Right forelimb (tissue), 1 donor: ENCODE measurements around the gene CARMIL1.

ENCODE experiments used
- DNase-seq: peaks from one replicate; pipeline ENCODE4 v3.0.0-alpha.2; 2018

CARMIL1 gene

DNA sequence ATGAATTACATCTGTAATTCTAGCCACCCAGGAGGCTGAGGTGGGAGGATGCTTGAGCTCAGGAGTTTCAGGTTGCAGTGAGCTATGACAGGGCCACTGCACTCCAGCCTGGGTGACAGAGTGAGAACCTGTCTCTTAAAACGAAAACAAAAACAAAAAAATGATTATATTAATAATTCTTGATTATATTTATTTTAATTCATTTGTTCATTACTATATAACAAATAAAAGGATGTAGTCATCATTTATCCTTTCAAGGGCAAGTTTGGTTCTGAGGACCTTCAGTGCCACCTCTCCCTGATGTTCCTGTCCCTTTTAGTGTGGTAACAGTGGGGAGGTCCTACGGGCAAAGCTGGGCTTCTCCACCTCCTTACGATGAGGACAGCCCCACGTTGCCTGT is 205.7 kb downstream of the CARMIL1 start:
- DNase-seq: no peak

DNA sequence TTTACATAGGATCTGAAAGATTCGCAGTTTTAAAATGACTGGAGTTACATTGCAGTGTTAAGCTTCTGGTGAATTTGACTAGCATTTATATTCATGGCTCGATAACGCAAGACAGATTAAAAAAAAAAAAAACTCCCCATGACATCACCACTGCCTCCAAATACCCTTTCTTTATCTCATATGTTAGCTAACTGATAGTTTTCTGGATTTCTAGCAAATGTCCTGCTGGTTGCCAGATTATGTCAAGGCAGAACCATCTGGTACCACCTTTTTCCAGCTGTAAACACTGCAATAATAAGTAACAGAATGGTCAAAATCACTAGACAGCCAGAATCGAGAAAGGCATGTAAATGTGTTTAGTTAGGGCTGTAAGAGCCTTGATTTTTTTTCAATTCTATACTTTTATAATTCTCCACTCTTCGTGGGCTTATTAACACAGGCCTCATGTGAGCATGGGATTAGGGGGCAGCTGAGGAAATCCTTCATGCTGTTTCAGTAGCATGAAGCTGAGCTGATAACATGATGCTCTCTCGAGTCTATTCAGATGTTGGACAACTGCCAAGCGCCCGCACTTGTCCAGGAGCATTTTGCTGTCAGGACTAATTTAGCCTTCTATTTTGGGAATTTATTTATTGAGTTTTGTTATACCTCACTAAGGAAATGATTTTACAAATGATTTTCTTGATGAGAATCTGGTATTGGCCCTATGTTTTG is 206.8 kb downstream of the CARMIL1 start:
- DNase-seq: no peak

DNA sequence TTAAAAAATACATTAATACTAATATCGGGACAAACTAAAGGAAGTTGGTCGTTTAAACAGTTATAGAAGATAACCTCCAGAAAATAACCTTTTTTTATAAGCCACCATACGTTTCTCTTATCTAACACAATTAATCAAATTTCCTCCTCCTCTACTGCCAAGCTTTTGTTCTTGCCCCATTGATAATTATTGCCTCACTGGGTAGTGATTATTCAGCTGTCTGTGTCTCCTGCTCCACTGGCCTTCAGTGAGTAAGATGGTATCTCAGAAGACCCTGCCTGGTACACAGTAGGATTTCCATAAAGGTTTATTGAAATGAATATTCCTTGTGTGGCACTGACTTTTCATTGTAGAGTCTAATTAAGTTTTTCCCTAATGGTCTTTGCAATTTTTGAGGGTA is 207.4 kb downstream of the CARMIL1 start:
- no peak for DNase-seq

DNA sequence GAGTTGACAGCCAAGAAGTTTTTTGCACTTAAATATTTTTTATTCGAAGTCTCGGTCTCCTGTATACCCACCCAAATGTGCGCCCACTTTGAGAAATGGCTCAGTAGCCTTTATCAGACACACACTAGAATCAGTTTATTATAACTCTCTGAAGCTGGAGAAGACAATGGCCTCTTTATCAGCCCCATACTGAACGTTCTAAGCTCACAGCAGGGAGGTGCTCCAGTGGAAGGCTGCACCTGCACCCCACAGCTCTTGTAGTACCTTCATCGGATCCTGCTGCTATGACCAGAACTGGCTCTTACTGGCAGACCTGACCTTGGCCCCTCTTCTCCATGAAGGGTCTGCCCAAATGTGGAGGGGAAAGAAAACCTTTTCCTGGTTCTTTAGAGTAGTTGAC is 207.8 kb downstream of the CARMIL1 start:
- DNase-seq: no peak

DNA sequence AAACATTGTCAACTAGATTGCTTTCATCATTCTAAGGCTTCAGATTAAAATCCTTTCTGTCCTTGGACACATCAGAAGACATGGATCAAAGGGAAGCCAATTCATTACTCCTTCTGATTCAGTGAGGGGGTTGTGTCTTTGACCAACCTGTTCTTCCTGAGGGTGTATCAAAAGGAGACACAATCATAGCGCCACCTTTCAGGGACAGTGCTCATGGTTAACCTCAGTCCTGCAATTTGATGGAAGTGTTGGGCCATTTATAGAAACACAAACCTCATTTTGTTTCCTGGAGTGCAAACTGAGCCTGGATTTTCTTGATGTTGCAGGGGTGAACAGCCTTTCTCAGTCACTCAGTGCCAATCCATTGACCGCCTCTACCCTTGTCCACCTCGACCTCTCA is 209.0 kb downstream of the CARMIL1 start:
- no peak for DNase-seq

DNA sequence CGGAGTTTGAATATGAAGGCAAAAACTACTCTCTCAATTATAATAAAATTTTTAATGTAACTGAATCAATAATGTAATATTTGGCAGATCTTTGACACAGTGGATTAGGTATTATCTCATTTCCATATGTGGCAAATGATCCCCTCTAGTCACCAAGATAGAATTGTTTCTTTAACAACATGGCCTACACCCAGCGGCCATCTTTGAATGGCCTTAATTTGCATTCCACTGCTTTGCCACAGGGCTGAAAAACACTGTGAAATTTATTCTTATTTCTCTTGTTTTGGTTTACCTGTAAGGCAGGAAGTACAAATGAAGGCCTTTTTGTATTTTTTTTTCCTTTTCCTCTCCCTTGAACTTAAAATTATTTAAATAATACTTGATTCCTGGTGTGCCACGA is 210.2 kb downstream of the CARMIL1 start:
- no peak for DNase-seq

DNA sequence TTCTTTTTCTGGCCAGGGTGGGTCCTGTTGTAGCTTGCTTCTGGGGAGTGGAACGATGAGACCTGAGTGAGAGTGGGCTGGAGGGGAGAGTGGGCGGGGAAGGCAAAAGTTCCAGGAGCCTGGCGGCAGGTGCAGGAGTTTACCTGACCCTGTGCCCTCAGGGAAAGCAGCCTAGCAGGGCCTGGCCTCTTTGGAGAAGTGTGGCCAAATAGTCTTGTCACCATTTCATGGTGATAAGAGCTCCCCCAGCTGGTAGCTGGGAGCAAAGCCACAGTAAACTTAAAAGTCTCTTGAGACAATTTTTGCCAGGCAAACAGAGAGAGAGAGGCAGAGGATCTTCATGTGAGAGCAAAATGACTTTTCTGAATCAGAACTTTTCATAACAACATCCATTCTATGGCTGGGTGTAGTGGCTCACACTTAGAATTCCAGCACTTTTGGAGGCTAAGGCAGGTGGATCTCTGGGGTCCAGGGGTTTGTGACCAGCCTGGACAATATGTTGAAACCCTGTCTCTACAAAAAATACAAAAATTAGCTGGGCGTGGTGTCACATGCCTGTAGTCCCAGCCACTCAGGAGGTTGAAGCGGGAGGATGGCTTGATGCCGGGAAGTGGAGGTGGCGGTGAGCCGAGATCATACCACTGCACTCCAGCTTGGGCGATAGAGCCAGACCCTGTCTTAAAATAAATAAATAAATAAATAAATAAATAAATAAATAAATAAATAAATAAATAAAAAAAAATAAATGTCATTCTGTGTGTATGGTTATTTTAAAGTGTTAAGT is 211.0 kb downstream of the CARMIL1 start:
- DNase-seq: peak; percentile 75

DNA sequence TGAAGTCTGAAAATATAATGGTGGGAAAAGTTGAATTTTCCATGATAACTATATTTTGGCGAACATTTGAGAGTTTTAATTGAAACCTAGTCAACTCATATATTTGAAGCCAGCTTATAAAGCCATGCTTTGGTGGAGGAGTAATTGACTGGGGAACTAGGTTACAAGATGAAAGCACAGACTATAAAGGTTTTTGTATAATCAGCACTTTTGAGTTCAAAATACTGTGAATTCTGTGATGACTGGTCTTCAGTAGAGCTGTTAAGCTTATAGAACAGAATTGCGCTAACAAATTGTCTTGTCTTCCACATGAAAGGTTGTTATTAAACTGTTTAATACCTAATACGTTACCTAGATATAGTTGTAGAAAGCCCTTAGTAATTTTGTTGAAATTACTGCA is 213.8 kb downstream of the CARMIL1 start:
- no peak for DNase-seq

DNA sequence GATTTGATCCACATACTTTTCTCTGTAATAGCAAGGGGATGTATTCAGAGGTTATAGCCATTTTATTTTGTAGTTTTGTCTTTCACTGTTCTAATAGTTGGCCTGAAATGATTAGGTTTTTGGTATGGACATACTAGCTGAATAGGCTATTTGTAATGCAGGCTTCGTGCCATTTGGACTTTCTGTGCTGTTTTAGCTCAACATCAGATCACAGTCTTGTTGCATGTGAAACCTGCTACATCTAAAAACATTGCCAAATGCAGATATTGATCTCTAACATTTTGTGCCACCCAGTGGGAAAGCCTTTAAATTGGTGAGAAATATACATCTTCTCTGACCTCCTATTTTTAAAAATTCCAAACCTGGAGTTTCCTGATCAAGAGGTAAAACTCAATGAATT is 215.3 kb downstream of the CARMIL1 start:
- no peak for DNase-seq

DNA sequence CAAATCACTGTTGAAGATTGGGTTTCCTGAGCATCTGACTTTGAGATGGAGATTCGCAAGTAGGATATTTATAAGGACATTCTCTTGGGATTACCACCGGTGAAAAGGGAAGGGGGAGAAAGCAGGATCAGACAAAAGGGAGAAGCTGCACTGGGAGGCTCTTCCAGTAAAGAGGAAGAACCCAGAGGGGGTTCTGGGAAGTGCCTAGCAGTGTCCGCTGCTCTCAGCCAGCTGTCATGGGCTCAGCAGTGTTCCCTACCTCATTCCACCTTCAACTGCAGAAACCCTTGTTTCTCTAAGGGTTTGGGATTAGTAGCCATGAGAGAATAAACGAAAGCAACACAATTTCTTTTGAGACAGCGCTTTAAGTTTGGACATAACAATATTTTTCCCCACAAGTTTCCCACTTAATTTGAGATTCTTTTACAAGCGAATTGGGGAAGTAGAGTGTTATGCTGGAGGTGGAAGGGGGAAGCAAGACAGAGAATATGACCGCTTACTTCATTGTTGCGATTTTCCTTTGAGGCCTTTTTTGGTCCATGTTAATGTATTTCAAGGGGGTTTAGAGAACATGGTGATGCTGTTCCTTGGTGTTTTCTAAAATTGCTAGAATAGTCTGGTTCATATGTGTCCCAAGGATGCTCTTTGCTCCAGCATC is 218.3 kb downstream of the CARMIL1 start:
- no peak for DNase-seq

DNA sequence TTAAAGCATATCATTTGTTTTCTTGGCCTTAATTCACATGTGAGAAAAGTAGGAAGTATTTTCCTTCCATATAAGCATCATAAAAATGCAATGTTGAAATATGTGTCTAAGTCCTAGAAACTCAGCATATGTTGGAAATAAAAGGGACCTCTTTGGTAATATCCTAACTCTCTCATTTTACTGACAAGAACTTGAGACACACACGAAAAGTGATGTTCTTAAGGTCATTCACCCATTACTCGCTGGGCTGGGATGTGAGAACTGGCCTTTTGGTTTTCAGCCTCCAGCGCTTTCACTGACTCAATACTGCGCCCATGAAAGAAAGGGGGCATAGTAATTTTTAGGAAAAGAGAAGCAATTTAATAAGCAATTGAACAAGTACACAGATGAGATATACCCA is 219.3 kb downstream of the CARMIL1 start:
- DNase-seq: no peak

DNA sequence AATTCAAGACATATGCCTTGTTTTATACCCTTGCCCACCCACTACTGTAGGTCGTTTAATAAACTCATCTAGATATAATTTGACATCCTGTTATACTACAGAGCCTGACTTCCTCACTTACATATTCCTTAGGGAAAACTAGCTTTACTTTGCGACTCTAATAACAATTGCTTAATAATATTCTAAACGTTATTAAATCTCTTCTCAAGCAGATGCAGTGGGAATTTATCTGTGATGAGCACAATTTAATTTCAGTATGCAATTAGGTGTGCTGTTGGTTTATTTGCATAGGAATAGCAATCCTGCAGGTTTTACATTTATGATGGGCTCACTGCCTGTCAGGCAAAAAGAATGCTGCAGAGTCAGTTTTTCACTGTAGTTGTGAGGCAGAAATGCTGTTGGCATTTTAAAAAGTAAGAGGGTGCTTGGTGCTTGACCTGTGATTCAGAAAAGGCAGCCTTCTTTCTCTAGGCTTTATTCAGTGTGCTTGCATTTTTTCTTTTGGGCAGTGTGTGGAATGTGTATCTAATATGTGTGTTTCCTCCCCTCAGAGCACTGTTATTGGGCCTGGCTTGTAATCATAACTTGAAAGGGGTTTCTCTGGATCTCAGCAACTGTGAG is 220.6 kb downstream of the CARMIL1 start:
- DNase-seq: no peak

DNA sequence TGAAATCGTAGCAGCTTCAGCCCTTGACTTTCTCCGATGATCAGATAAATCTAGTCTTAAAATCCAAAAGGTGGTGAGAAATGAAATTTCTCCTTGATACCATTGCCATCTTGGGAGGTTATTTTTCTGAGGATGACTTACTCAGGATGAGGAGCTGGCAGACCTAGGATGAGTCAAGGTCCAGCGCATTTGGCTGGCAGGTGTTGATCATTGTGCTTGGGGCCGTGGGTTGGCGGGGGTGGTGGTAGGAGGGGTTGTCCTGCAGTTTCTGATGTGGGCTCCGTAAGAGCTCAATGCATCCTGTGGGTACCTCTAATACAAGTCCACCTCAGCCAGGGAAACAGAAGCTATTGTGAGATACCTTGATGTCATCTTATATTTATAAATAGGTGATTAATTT is 224.5 kb downstream of the CARMIL1 start:
- no peak for DNase-seq

DNA sequence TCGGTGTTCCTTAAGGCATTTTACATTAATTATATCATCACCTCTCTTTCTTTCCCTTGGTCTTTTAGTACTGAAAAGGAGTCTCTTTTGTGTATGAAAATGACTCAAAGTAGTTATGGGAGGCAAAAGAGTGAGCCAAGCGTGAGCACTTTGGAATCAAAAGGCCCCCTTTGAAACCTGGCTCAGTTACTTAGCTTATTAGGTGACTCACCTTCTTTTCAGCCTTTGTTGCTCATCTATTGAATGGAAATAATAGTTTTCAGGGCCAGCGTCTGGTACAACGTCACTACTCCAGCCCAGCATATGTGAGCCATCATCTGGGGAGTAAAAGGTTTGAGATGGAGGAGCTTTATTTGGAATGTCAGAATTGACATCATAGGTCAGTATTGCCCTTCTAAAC is 225.5 kb downstream of the CARMIL1 start:
- no peak for DNase-seq

DNA sequence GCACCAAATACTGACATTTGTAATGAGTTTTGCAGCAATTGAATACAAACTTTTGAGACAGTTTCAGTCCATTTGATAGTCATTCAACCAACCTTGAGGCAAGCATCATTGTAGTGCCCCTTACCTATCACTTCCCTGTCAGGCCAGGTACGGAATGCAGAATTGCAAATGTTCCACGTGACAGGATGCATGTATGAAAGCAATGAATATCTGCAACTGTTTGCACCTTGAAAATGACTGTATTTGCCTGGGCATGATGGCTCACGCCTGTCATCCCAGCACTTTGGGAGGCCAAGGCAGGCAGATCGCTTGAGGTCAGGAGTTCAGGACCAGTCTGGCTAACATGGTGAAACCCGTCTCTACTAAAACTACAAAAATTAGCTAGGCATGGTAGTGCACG is 226.8 kb downstream of the CARMIL1 start:
- no peak for DNase-seq

DNA sequence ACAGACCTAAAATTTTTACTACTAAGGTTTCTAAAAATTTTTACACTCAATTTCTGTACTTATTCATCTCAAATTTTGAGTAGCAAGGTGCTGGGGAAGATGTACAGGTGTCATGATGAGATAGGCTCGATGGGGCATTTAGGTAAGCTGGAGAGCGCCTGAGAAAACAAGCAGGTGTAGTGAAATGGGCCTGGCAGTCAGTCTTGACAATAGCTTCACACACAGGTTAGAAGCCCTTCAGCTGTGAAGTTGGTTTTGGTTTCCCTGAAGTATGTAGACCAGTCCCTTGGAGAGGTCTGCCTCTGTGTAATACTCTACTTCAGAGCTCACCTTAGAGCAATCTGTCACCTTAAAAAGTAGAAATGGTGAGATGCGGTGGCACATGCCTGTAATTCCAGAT is 228.9 kb downstream of the CARMIL1 start:
- no peak for DNase-seq

DNA sequence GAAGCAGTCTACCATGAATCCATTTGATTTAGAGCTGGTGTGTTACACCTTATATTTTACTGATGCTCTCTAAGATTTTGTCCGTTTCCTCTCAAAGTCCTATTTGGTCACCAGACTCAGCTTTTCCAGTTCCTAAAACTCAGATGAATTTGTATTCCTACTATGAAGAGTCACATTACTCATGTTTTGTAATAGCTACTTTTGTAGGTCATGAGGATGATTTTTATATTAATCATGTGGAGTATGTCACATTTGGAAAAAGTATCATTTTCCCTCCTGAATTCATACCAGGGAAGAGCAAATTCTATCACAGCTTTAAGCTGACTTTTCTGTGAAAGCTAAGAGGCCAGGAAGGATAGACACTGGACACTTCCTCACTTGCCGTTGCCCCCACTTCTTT is 232.2 kb downstream of the CARMIL1 start:
- no peak for DNase-seq

DNA sequence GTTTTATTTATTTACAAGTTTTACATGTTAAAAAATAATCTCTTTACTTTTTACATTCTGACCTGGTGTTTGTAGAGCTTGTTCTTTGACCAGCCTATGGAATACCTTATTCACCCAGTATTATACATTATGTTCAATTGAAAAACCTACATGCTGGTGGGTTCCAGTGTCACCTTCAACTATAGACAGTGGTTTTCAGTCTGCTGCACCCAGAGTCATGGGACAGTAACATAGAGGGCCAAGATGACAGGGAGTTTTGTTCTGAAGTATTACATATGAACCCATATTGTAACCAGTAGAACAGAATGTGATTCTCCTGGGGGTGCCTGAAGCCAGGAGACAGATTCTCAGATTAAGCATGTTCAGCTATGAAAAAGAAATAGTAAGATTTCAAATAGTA is 233.4 kb downstream of the CARMIL1 start:
- DNase-seq: no peak

DNA sequence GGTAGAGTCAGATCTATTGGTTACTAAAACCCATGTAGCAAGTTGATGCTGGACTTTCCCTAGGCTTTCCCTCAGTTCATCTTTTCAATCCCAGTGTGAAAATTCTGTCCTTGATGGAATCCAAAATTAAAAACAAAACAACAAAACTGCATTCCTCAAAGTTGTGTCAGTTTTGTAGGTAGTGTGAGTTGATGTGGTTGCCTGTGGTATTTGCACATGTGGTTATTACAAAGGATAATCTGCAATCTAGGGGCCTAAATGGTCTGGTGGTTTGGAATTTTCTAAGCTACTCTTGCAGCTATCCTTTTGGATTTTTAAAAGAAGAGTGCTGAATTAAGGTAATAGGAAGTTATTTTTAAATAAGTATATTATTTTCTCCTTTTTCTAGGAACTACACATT is 240.7 kb downstream of the CARMIL1 start:
- DNase-seq: no peak

DNA sequence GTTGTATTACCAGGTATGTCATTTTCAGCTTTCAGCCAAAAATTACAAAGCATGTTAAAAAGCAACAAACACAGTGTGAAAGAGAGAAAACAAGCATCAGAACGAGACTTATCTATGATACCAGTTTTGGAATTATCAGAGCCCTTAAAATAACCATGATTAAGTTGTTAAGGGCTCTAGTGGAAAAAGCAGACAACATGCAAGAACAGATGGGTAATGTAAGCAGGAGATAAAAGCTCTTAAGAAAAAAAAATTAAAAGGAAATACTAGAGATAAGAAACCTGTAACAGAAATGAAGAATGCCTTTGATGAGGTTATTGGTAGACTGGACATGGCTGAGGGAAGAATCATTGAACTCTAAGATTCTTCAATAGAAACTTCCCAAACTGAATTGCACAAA is 245.4 kb downstream of the CARMIL1 start:
- DNase-seq: no peak

DNA sequence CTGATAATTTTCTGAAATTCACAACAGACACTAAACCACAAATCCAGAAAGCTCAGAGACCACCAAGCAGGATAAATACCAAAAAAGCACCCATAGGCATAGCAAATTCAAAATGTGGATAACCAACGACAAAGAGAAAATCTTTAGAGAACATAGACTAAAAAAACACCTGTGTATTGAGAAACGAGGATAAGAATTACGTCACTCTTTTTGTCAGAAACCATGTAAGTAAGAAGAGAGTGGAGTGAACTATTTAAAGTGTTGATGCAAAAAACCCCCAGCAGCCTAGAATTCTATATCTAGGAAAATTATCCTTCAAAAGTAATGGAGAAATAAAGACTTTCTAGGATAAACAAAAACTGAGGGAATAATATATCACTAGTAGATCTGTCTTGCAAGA is 245.9 kb downstream of the CARMIL1 start:
- DNase-seq: no peak

DNA sequence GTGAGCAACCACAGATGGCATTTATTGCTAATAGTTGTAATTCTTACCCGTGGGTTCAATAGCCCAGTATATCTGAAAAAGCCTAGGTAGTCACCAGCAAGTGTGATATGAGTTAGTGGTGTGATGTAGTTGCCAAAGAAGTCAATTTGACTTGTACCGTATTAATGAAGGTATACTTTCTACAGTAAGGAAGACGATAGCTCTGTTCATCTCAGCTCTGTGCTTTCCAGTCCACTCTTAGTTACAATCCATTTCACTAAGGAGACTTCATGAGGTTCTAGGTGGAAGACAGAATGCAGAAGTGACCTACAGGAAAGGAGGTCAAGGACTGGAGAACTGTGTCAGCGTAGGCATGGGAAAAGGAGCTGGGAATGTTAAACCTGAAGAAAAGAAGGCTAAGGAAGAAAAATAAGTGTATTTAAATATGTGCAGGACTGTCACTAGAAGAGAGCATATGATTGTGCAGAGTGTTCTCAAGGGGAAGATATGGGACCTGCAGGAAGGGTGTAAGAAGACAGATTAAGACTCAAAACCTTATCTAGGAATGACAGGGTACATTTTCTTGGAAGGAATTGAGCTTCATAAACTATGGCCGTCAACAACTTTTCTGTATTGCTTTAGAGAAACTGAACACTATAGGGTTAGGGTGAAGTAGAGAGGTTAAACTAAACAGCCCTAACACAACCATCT is 255.9 kb downstream of the CARMIL1 start:
- no peak for DNase-seq

DNA sequence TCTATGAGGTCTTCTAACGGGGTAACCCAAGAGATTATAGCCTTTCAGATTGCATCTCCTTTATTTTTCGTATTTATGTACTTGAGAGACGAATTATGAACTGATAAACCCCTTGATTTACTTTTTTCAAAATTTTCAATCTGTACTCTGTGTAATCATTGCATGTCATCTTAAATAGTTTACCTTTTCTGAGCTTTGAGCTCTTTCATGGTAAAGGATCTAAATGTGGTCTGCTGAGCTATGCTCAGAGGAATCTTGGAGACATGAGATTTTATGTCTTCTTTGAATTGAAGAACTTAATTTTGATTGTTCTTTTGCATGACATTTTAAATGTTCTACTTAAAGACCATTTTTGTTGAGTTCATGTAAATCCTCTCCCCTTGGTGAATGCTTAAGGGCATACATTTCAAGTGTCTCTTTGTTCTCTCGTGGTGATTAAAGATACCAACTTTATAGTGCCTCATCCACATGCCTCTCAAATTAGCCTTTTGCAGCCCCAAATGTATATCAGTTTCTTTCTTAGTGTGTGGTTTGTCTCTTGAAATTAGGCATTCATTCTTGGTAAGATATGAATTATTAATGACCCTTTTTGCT is 256.6 kb downstream of the CARMIL1 start:
- no peak for DNase-seq
